GM12872 (cell line): ENCODE measurements around the gene CEP192.

Experiments
- CTCF ChIP-seq: IDR thresholded peaks from 3 replicates; pipeline ENCODE4 v1.5.1; 2011; ENCODE audit warnings: low read depth, mild to moderate bottlenecking, low read length, moderate library complexity; ENCODE audit not compliant: insufficient read depth

CEP192 gene

DNA sequence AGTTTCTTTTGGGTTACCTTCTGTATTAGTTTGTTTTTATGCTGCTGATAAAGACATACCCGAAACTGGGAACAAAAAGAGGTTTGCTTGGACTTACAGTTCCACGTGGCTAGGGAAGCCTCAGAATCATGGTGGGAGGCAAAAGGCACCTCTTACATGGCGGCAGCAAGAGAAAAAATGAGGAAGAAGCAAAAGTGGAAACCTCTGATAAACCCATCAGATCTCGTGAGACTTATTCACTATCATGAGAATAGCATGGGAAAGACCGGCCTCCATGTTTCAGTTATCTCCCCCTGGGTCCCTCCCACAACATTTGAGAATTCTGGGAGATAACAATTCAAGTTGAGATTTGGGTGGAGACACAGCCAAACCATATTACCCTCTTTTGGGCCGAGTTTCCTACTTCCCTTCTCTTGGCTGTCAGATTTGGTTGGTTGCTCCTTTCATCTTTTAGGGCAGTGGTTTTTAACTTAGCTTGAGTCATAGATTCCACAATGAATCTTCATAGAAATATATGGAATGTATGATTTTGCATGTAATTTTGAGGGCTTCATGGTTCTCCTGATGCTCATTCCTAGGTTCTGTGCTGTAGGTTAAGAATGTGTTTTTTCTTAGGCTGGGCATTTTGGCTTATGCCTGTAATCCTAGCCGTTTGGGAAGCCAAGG lies 44.2 kb downstream of the CEP192 start:
- TF ChIP-seq CTCF: no peak

- TF ChIP-seq CTCF: no peak
Measured at GRCh38 chr18:13036622-13037320, 45.6 kb downstream of the CEP192 start.

GRCh38 chr18:13039806-13040205 lies 48.6 kb downstream of the CEP192 start:
- TF ChIP-seq CTCF: no peak

- no peak for TF ChIP-seq CTCF
Measured at GRCh38 chr18:13043066-13043465, 51.9 kb downstream of the CEP192 start.

GRCh38 chr18:13048061-13048595 lies 57.0 kb downstream of the CEP192 start:
- TF ChIP-seq CTCF: no peak

GRCh38 chr18:13051159-13051558 lies 60.0 kb downstream of the CEP192 start:
- no peak for TF ChIP-seq CTCF

- TF ChIP-seq CTCF: no peak
Measured at GRCh38 chr18:13051950-13052349, 60.8 kb downstream of the CEP192 start.
